ENCODE data around the gene SPATA33.
"Not testable (repeated sequence)": the region's sequence is repeated elsewhere in the genome, so short reads cannot be mapped to it uniquely, and the experiment has no call there.

SPATA33 gene

DNA sequence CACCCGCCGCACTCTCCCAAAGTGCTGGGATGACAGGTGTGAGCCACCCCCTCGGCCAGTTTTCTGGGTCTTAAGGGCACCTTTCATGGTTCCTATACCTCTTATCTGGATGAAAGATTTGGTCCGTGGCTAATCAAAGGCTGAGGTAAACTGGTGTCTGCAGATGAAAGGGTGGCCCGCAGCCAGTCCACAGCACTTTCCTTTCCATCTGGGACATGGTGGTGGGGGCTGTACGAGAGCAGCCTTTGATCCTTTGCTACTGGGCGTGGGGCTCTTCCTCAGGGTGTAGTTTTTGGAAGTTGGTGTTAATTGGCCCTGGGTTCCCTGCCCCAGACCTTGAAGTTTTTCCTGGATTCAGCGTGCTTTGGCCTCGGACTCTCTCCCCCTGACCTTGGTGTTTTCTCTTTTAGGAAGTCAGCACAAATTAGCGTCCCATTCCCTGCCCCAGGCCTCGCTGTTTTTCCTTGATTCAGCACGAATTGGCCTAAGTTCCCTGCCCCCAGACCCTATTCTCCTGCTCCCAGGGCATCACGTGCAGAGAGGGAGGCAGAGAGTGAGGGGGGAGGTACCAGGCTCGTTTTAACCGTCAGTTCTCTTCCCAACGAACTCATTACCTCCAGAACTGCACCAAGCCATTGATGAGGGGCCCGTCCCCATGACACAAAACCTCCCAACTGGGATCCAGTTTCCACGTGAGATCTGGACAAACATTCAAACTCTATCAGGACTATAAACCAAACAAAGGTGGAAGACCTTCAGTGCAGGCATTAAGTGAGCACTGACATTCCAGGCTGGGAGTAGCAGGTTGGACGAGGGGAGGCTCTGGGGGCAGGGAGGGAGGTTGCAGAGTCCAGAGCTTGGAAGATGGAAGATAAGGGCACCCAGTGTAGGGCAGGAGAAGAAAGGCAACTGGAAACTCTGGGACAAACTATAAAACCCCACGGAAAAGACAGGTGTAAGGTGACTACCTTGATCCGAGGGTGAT, 32.6 kb upstream of the SPATA33 start:
- in situ Hi-C loops (cut with MboI; ENCODE audit: low sequenced_read_pairs), result no loop called here

DNA sequence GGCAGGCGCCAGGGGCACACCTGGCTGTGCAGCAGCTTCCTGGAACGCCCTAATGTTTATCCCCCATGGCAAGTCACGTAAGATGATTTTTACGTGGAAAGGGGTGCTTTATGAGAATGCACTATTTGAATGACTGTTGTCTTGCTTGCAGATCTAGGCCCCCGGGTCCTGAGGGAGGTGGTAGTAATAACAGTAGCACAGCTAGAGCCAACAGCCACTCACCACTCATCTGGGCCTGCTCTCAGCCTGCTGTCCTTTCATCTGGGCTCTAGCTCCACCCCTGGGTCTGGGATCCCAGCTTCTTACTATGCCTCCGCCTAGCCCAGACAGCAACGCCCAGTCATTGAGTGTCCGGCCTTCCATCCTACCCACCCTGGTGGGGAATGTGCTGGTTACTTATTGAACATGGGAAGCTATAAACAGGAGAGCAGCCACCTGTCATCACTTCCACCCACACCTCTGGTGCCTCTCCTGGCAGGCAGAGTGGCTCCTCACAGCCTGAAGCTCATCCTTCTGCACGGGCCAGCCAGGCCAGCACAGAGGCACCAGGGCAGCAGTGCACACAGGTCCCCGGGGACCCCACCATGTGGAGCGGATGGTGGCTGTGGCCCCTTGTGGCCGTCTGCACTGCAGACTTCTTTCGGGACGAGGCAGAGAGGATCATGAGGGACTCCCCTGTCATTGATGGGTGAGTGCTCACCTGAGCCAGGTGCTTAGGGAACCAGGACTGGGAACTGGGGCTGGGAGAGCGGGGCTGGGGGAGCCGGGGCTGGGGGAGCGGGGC, 27.6 kb upstream of the SPATA33 start:
- in situ Hi-C loops (cut with MboI; ENCODE audit: low sequenced_read_pairs), result no loop called here

DNA sequence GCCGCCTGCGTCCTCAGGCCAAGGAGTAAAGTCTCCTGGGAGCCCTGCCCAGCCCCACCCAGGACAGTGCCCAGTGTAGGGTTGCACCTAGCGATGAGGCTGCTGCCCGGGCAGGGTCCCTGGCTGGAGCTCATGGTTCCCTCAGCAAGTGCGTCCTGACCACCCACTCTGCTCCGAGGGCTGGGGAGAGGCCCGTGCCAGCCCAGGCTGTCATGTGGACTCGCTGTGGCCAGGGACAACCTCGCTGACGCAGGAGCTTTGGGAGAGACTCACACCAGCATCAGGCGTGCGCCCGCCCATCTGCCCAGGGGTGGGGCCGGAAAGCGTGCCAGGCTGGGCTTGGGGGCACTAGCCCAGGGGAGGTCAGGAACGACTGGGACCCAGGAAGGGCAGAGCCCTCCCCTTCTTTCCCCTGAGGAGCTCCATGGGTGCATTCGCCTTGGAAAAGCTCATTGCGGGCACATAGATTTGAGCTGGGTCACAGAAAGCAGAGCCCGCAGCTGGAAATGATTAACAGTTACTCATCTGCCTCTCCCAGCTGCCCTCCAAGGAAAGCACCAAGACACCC, 24.5 kb upstream of the SPATA33 start:
- in situ Hi-C loops (cut with MboI; ENCODE audit: low sequenced_read_pairs), result no loop called here

DNA sequence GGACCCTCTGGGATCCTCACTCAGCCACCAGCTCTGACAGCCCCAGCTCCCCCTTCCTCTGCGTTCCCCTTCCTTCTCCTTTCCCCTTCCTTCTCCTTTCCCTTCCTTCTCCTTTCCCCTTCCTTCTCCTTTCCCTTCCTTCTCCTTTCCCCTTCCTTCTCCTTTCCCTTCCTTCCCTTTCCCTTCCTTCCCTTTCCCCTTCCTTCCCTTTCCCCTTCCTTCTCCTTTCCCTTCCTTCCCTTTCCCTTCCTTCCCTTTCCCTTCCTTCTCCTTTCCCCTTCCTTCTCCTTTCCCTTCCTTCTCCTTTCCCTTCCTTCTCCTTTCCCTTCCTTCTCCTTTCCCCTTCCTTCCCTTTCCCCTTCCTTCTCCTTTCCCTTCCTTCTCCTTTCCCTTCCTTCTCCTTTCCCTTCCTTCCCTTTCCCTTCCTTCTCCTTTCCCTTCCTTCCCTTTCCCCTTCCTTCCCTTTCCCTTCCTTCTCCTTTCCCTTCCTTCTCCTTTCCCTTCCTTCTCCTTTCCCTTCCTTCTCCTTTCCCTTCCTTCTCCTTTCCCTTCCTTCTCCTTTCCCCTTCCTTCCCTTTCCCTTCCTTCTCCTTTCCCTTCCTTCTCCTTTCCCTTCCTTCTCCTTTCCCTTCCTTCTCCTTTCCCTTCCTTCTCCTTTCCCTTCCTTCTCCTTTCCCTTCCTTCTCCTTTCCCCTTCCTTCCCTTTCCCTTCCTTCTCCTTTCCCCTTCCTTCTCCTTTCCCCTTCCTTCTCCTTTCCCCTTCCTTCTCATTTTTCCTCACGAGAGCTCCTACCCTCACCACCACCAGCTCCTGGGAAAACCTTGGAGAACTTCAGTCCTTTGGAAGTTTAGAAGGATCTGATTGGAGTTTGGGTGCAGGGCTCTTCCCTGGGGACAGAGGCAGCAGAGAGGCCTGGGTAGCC, 22.9 kb upstream of the SPATA33 start:
- in situ Hi-C loops (cut with MboI; ENCODE audit: low sequenced_read_pairs), result not testable (repeated sequence)

DNA sequence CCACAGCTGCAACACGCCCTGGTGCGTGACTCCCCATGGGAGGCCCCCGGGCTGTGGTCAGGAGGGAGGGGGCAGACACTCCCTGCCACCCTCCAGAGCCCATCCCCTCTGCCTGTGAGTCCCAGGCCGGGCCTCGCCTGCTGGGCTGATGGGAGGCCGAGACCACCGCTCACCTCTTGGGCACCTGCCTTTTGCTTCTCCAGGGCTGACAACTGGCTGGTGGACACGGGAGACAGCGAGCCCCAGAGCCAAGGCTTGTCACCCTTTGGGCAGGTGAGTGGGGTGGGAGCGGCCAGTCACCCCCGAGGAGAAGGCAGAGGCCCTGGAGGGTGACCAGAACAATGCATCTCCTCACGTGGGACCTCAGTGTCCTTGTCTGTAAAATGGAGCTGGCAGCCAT, 21.0 kb upstream of the SPATA33 start:
- in situ Hi-C loops (cut with MboI; ENCODE audit: low sequenced_read_pairs), result no loop called here

DNA sequence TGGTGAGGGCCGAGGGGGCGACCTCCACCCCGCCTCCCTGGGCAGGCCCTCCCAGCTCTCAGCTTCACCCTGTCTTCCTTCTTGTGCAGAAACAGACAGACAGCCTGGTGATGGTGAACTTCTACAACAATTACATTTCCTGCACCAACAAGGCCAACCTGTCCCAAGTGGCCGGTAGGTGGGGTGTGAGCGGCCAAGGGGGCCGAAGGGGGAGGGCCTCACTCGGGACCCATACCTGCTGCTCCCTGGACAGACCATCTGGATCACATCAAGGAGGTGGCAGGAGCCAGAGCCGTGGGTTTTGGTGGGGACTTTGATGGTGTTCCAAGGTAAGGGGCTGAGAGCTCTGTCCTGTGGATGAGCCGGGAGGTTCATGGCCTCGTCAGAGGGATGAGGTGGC, 20.3 kb upstream of the SPATA33 start:
- in situ Hi-C loops (cut with MboI; ENCODE audit: low sequenced_read_pairs), result no loop called here

DNA sequence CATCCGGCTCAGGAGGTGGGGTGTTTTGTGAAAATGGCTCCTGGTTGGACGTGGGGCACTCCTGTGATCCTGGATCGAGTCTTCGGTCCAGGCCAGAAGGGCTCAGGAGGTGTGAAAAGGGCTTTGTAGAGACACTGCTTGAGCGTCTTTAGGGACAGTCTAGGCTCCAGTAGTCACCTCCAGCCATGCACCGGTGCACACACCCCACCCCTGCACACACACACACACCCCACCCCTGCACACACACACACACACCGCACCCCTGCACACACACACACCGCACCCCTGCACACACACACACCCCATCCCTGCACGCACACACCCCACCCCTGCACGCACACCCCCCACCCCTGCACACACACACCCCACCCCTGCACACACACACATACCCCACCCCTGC, 19.2 kb upstream of the SPATA33 start:
- in situ Hi-C loops (cut with MboI; ENCODE audit: low sequenced_read_pairs), result no loop called here

DNA sequence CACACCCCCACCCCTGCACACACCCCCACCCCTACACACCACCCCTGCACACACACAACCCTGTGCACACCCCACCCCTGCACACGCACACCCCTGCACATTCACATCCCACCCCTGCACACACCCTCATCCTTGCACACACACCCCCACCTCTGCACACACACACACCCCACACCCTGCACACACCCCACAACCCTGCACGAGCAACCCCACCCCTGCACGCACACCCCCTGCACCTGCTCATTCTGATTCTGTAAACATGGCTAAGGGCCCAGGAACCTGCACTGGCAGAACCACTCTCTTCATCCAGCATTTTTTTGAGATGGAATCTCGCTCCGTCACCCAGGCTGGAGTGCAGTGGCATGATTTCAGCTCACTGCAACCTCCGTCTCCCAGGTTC, 18.3 kb upstream of the SPATA33 start:
- in situ Hi-C loops (cut with MboI; ENCODE audit: low sequenced_read_pairs), result no loop called here

DNA sequence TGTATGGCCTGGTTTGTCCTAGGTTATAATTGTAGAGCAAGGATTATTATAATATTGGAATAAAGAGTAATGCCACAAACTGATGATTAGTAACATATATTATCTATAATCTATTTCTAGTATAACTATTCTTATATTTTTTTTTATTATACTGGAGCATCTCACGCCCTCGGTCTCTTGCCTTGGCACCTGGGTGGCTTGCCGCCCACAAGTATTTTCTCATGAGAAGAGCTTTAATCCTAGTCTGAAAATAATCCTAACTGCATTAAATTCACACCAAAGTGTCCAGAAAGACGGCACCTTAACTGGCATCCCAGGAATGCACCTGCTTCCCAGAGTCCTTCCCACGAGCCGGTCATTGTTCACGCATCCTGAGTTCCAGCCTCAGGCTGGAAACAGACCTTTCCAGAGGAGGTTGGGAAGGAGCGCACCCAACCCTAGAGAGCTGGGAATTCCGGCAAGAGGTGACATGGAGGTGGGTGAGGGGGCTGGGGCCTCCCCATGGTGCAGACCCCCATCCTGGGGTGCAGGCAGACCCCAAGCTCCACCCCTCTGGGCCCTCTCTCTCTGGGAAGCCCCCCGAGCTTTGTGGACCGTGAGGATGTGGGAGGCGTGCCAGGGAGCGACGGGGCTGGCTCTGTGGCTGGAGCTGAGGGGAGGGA, 16.0 kb upstream of the SPATA33 start:
- in situ Hi-C loops (cut with MboI; ENCODE audit: low sequenced_read_pairs), result no loop called here

DNA sequence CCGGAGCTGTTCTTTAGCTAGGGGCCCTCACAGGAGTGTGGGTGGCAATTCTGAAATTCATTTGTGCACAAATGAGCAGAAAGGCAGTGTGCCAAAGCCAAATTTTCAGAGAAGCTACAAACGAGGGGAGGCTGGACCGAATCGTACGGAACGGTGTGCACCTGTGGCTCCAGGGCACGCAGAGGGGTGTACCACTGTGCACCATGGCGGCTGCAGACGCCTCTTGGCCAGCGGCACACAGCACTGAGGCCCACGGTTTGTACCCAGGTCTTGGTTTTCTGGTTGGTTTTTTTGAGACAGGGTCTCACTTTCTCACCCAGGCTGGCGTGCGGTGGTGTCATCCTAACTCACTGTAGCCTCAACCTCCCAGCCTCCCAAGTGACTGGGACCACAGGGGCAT, 15.1 kb upstream of the SPATA33 start:
- in situ Hi-C loops (cut with MboI; ENCODE audit: low sequenced_read_pairs), result no loop called here

DNA sequence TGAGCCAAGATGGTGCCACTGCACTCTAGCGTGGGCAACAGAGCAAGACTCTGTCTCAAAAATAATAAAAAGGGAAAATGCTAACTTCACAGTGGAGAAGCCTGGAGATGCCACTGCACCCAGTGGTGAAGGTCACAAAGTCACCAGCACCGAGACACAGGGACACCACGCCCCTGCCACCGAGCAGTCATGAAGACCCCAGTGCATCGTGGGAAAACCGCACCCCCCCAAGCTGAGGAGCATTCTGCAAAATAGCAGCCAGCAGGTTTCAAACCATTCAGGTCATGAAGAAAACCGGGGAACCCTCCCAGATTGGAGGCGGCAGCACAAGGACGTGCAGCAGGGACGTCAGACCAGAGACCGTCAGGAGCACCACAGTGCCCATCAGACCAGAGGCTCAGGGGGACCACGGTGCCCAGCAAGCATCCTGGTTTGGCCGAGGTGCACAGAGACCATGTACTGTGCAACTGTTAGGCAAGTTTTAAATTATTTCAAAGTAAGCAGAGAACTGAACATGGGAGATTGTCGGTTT, 13.8 kb upstream of the SPATA33 start:
- in situ Hi-C loops (cut with MboI; ENCODE audit: low sequenced_read_pairs), result no loop called here

DNA sequence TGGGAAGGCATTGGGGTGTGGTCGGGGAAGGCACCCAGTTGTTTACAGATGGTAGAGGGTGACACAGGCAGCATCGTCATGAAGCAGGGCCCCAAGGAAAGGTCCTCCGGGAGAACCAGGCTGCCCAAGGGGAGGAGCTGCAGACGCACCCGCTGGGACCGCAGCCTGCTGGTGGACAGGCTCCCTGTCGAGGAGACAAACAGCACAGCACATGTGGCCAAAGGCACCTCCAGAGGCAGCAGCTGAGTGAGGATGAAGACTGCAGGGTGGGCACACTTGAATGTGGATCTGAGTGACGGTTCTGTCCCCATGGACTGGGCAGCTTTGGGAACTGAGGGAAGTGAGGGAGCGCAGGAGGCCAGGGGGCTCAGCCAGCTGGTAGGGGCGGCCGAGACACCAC, 12.5 kb upstream of the SPATA33 start:
- in situ Hi-C loops (cut with MboI; ENCODE audit: low sequenced_read_pairs), result no loop called here

DNA sequence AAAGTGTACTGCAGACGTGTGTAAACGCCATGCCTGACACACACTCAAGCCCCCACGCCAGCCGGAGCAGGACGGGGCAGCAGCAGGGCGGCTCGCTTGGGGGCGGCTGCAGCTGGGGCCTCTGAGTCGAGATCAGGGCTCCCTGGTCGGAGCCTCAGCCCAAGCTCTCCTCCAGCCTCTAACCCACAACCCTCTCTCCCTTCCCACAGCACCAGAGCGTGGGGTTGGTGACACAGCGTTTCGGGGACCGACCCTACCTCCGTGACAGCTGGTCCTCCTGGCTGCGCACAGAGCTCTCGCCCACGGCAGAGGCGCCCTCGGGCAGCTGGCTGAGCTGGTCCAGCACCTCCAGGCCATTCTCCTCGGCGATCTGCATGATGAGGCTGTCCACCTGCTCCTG, 11.4 kb upstream of the SPATA33 start:
- in situ Hi-C loops (cut with MboI; ENCODE audit: low sequenced_read_pairs), result no loop called here

DNA sequence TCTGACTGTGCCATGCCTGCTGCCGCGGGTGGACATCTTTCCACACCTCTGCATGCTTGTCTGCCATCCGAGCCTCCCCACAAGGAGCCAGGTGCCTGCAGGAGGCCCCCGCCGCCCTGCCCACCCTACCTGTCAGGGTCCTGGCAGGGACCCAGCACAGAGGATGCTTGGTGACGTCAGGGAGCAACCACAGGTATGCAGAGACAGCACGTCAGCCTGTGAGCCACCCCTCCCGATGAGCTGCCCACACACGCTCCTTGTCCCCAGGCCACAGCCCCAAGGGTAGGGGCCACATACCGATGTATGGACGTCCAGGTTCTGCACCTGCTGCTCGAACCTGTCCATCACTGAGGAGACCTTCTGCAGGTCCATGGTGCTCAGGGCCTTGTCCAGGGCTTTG, 10.7 kb upstream of the SPATA33 start:
- in situ Hi-C loops (cut with MboI; ENCODE audit: low sequenced_read_pairs), result no loop called here

DNA sequence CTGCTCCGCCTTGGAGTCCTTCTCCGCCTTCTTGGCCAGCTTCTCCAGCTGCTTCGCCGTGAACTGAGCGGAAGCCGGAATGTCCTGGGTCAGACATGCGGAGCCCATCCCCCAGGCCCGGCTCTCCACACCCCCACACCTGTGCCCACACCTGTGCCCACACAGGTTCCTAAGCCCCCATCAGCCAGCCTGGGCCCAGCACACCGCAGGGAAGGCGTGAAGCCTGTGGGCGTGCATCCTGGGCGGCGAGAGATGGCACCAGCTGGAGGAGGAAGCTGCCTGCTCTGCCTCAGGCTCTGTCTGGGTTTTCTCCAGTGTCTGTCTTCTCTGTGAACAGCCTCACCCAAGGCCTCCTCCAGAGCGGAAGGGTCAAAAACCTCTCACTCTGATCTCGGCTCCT, 6.1 kb upstream of the SPATA33 start:
- in situ Hi-C loops (cut with MboI; ENCODE audit: low sequenced_read_pairs), result no loop called here

DNA sequence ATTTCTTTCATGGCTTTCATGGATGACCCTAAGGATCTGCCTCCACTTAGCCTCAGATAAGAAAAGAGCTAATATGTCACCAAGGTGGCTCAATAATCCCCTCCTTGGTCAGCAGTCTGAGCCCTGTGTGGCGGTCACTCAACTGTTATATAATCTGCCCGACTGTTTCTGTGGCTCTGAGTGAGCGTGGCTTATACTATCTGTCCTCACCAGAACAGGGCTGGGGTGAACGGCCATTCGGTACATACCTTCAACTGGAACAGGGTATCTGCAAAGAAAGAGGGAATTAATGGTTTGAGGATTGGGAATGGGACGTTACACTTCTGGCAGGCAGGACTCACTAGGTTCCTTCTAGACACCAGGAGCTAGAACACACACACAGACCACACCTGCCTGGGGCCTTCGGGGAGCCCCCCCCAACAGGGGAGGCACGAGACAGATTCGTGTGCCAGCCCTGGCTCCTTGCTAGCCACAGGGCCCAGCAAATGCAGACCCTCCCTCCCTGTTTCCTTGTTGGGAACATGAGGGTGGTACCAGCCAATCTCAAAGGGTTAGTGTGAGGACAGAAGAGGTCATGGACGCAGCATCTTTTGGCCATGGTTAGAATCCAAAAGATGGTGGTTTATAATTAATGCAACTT, 3.9 kb upstream of the SPATA33 start:
- in situ Hi-C loops (cut with MboI; ENCODE audit: low sequenced_read_pairs), result no loop called here

DNA sequence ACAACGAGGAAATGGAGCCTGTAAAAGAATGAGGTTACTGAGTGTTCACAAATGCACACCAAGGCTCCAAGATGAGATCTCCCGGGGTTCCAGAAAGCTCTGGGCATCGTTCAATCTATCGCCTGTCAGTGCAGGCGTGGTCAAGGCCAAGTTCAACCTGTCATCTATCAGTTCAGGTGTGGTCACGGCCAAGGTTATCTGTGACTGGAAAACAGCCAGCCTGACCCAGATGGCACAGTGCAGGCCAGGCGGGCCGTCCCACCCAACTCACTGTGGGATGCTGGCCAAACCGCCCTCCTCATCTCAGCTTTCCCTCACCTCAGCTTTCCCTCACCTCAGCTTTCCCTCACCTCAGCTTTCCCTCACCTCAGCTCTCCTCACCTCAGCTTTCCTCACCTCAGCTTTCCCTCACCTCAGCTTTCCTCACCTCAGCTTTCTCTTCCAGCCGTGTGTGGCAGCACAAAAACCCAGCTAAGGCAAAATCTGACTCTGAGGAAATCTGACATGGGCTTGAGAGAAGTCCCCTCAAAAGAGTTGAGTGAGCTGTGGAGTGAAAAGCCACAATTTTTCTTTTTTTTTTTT, 2.5 kb upstream of the SPATA33 start:
- in situ Hi-C loops (cut with MboI; ENCODE audit: low sequenced_read_pairs), result no loop called here

DNA sequence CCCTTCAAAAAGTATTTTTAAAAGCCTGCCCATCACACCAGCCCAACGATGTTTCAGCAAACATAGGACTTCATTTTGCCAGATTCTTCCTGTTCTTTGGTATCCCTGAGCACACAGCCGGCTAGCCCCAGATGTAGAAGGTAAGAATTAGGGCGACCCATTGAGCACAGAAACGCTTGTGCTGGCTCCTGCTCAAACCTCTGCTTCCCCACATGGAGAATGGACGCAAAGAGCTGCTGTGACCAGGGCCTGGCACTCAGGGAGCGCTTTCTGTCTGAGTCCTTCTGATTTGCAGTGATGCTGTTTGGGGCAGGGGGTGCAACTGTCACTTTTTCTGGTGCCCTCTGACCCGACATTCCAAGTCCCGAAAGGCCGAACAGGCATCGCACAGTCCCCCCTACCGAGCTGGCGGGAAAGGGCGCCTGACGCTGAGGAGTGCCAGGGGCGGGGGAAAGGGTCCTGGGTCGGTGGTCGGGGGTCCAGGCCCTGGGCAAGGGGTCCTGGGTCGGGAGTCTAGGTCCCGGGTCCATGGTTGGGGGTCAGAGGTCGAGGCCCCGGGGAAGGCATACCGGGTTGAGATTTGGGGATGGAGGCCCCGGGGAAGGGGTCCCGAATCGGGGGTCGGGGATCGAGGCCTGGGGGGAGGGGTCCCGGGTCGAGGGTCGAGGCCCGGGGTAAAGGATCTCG, 1.1 kb upstream of the SPATA33 start:
- in situ Hi-C loops (cut with MboI; ENCODE audit: low sequenced_read_pairs), result no loop called here

All from HL-60/S4 treated with phorbol 12-myristate 13-acetate at 8.2 ng/mL for 4 days and 3 days (cell line).